OCI-LY7 (cell line): ENCODE data around the gene YPEL4. TPM values are rescaled to one million over a fixed set of nuclear protein-coding genes. Genes with fewer than 3 reads are reported as not detected.

ENCODE experiments used
- BruUV-seq: library from RNA; stranded (reverse); fragments of 400-500 nt; replicated peaks from 2 replicates; lab custom pipeline; 2021; lab: Mats Ljungman, UMichigan
- CTCF ChIA-PET: fragments of 300-600 bp; sonication (Branson Sonifier 250); formaldehyde crosslinking; loops from one replicate; lab custom pipeline; 2022; ENCODE audit warnings: antibody characterized with exemption; ENCODE audit not compliant: unreplicated experiment; lab: Charles Lee
- POLR2A ChIA-PET: fragments of 300-600 bp; sonication (Branson Sonifier 250); formaldehyde crosslinking; loops from one replicate; lab custom pipeline; 2022; ENCODE audit warnings: antibody characterized with exemption; lab: Charles Lee
- DNase-seq: peaks from one replicate; pipeline ENCODE4 v3.0.0-alpha.2; 2015; ENCODE audit warnings: low spot score
- H2AFZ ChIP-seq: fragments of 200-600 bp; sonication (generic), shearing (Covaris generic); 2 replicates; pipeline ENCODE4 v1.6.1; 2014; ENCODE audit warnings: mild to moderate bottlenecking, antibody characterized with exemption, low read length, moderate library complexity
- H3K27ac ChIP-seq: fragments of 200-600 bp; sonication (generic); 2 replicates; pipeline ENCODE4 v1.5.1; 2014; ENCODE audit warnings: mixed run types, low read depth, mild to moderate bottlenecking, moderate library complexity, low read length, inconsistent platforms; ENCODE audit not compliant: poor library complexity, severe bottlenecking
- H3K36me3 ChIP-seq: fragments of 200-600 bp; sonication (generic); 2 replicates; pipeline ENCODE4 v1.6.1; 2014; ENCODE audit warnings: mild to moderate bottlenecking, antibody characterized with exemption, low read length, moderate library complexity, mixed read lengths; ENCODE audit not compliant: insufficient read depth
- H3K4me1 ChIP-seq: fragments of 200-600 bp; sonication (generic); 2 replicates; pipeline ENCODE4 v1.5.1; 2014; ENCODE audit warnings: mild to moderate bottlenecking, low read length; ENCODE audit not compliant: insufficient read depth, poor library complexity, severe bottlenecking
- H3K4me2 ChIP-seq: fragments of 200-600 bp; sonication (generic); 2 replicates; pipeline ENCODE4 v1.6.1; 2014; ENCODE audit warnings: mild to moderate bottlenecking, low read length
- H3K4me3 ChIP-seq: fragments of 200-600 bp; sonication (generic); 2 replicates; pipeline ENCODE4 v1.5.1; 2014; ENCODE audit warnings: mild to moderate bottlenecking, low read depth, low read length; ENCODE audit not compliant: poor library complexity, severe bottlenecking
- H3K79me2 ChIP-seq: fragments of 200-600 bp; sonication (generic); 2 replicates; pipeline ENCODE4 v1.6.1; 2016; ENCODE audit warnings: low read depth, mild to moderate bottlenecking, low read length, moderate library complexity, mixed read lengths; ENCODE audit not compliant: insufficient read depth
- H3K9me2 ChIP-seq: fragments of 200-600 bp; sonication (generic); 2 replicates; pipeline ENCODE4 v1.6.1; 2016; ENCODE audit warnings: mild to moderate bottlenecking, low read length, mixed read lengths; ENCODE audit not compliant: insufficient read depth
- H3K9me3 ChIP-seq: fragments of 200-600 bp; sonication (generic); 2 replicates; pipeline ENCODE4 v1.6.1; 2014; ENCODE audit warnings: mild to moderate bottlenecking, mixed run types, low read length, mixed read lengths
- H4K20me1 ChIP-seq: fragments of 200-600 bp; sonication (generic); 2 replicates; pipeline ENCODE4 v1.6.1; 2014; ENCODE audit warnings: mild to moderate bottlenecking, antibody characterized with exemption, low read length, moderate library complexity, mixed read lengths; ENCODE audit not compliant: insufficient read depth
- EZH2phosphoT487 ChIP-seq: fragments of 200-600 bp; sonication (generic); IDR thresholded peaks from 2 replicates; pipeline ENCODE4 v1.6.1; 2018; ENCODE audit warnings: low read depth, borderline replicate concordance, mild to moderate bottlenecking, mixed run types, antibody characterized with exemption, low read length, moderate library complexity, mixed read lengths
- intact Hi-C: fragments of 100-400 bp; cut with micrococcal nuclease; formaldehyde crosslinking; loops from one replicate; pipeline ENCODE4 v1.10.0; 2022; ENCODE audit not compliant: unreplicated experiment
- total RNA-seq, 2 experiments: library from RNA; depleted of rRNA in 1 of 2; stranded (reverse); fragments of >200 nt in 1 of 2; shearing (Covaris generic) in 1 of 2; gene quantifications; 2 replicates each; pipeline ENCODE4 v1.2.3, GENCODE V29; 2014 to 2022
- TF ChIP-seq, protein P1 (sequence below): fragments of 200-600 bp; sonication (generic); conservative IDR thresholded peaks from 2 replicates; pipeline ENCODE4 v1.5.1; 2014; ENCODE audit warnings: mild to moderate bottlenecking, antibody characterized with exemption, low read length, moderate library complexity, mixed read lengths

YPEL4 gene
- total RNA-seq, 2 experiments from 2014 or later, result 0.54 to 0.55 TPM

GRCh38 chr11:57646799-57647303 is 2.9 kb downstream of the YPEL4 start:
- H3K4me2 ChIP-seq, result no peak overlapping the region

GRCh38 chr11:57646194-57646798 is 3.4 kb downstream of the YPEL4 start:
- DNase-seq, result no peak
- no peaks in the 10 kb centered on the region for H3K9me2 ChIP-seq
- no TSS peak for BruUV-seq
- no peak for TF ChIP-seq EZH2phosphoT487
- TF ChIP-seq, protein P1, sequence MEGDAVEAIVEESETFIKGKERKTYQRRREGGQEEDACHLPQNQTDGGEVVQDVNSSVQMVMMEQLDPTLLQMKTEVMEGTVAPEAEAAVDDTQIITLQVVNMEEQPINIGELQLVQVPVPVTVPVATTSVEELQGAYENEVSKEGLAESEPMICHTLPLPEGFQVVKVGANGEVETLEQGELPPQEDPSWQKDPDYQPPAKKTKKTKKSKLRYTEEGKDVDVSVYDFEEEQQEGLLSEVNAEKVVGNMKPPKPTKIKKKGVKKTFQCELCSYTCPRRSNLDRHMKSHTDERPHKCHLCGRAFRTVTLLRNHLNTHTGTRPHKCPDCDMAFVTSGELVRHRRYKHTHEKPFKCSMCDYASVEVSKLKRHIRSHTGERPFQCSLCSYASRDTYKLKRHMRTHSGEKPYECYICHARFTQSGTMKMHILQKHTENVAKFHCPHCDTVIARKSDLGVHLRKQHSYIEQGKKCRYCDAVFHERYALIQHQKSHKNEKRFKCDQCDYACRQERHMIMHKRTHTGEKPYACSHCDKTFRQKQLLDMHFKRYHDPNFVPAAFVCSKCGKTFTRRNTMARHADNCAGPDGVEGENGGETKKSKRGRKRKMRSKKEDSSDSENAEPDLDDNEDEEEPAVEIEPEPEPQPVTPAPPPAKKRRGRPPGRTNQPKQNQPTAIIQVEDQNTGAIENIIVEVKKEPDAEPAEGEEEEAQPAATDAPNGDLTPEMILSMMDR, result no peak
- peaks cover 29% of the 10 kb centered on the region for H3K4me1 ChIP-seq
- no peak overlapping the region for H3K27ac ChIP-seq
- H4K20me1 ChIP-seq, result no peaks in the 10 kb centered on the region
- H3K4me2 ChIP-seq, result no peak overlapping the region
- H3K79me2 ChIP-seq, result no peaks in the 10 kb centered on the region
- intact Hi-C loops, result loop anchor here (5.0 kb wide), 2 partner anchors 309 to 866 kb away; partner anchors contain the start of genes P2RX3 and SSRP1
- no peaks in the 10 kb centered on the region for H3K36me3 ChIP-seq
- H3K4me3 ChIP-seq, result no peak overlapping the region
- H3K9me3 ChIP-seq, result no peaks in the 10 kb centered on the region
- ChIA-PET CTCF (no interaction called here), POLR2A (no interaction called here)
- H2AFZ ChIP-seq, result no peak overlapping the region

More at GRCh38 chr11:57646799-57647303, 2.9 kb downstream of the YPEL4 start:
- Histone ChIP-seq H3K9me2 (no peaks in the 10 kb centered on the region), H3K79me2 (no peaks in the 10 kb centered on the region), H4K20me1 (no peaks in the 10 kb centered on the region), H3K9me3 (no peaks in the 10 kb centered on the region), H3K4me3 (no peak overlapping the region), H2AFZ (no peak overlapping the region), H3K36me3 (no peaks in the 10 kb centered on the region), H3K27ac (no peak overlapping the region), H3K4me1 (peaks cover 27% of the 10 kb centered on the region)
- POLR2A ChIA-PET, result no interaction called here
- intact Hi-C loops, result loop anchor here (5.0 kb wide), 2 partner anchors 310 to 865 kb away; partner anchors contain the start of genes P2RX3 and SSRP1
- no TSS peak for BruUV-seq
- CTCF ChIA-PET, result no interaction called here
- no peak for DNase-seq
- no peak for TF ChIP-seq EZH2phosphoT487
- TF ChIP-seq, protein P1, result no peak

GRCh38 chr11:57645689-57646085 is 4.0 kb downstream of the YPEL4 start:
- H4K20me1 ChIP-seq, result no peaks in the 10 kb centered on the region
- H3K4me1 ChIP-seq, result peaks cover 35% of the 10 kb centered on the region
- intact Hi-C loops, result loop anchor here (5.0 kb wide), 2 partner anchors 308 to 867 kb away; partner anchors contain the start of genes P2RX3 and SSRP1
- CTCF ChIA-PET, result no interaction called here
- TF ChIP-seq EZH2phosphoT487, result no peak
- H2AFZ ChIP-seq, result no peak overlapping the region
- no peaks in the 10 kb centered on the region for H3K9me3 ChIP-seq
- BruUV-seq, result no TSS peak
- no peak for DNase-seq
- no peak overlapping the region for H3K27ac ChIP-seq
- H3K4me3 ChIP-seq, result no peak overlapping the region
- H3K9me2 ChIP-seq, result no peaks in the 10 kb centered on the region
- H3K79me2 ChIP-seq, result no peaks in the 10 kb centered on the region
- no peak overlapping the region for H3K4me2 ChIP-seq
- POLR2A ChIA-PET, result no interaction called here
- no peaks in the 10 kb centered on the region for H3K36me3 ChIP-seq
